H1 (cell line): Measurements from ENCODE around the gene THSD1. TPM values are rescaled to one million over a fixed set of nuclear protein-coding genes. Genes with fewer than 3 reads are reported as not detected.

Experiments
- CTCF ChIA-PET: fragments of 300-600 bp; sonication (Branson Sonifier 250); formaldehyde crosslinking; loops from one replicate; lab custom pipeline; 2021; ENCODE audit not compliant: partially characterized antibody; lab: Charles Lee
- POLR2A ChIA-PET: fragments of 300-600 bp; sonication (Branson Sonifier 250); formaldehyde crosslinking; loops from one replicate; lab custom pipeline; 2021; ENCODE audit warnings: inconsistent platforms; ENCODE audit not compliant: partially characterized antibody; lab: Charles Lee
- DNase-seq, 2 experiments: peaks; one replicate each; pipeline versions ENCODE4 v3.0.0 to v3.0.0-alpha.2; 2010 to 2022; ENCODE audit warnings: low spot score in 2 of 2, low read depth in 1 of 2, mixed read lengths in 1 of 2
- FAIRE-seq: peaks from 2 replicates; lab custom pipeline; 2011; peaks lifted over from hg19 to GRCh38; lab: Jason Lieb, UNC
- H2AFZ ChIP-seq: 2 replicates; pipeline ENCODE4 v1.8.1; 2012; ENCODE audit warnings: low read length, inconsistent platforms
- H2AK5ac ChIP-seq: 2 replicates; pipeline ENCODE4 v1.6.1; 2013; ENCODE audit warnings: low read depth, low read length
- H2BK120ac ChIP-seq: replicated peaks from 2 replicates; pipeline ENCODE3; 2013; ENCODE audit warnings: low read depth, low read length, inconsistent platforms
- H2BK12ac ChIP-seq: 2 replicates; pipeline ENCODE4 v1.6.1; 2013; ENCODE audit warnings: low read depth, low read length
- H2BK15ac ChIP-seq: 2 replicates; pipeline ENCODE4 v1.6.1; 2013; ENCODE audit warnings: low read length
- H2BK20ac ChIP-seq: 2 replicates; pipeline ENCODE4 v1.6.1; 2013; ENCODE audit warnings: low read length
- H2BK5ac ChIP-seq: 2 replicates; pipeline ENCODE4 v1.6.1; 2013; ENCODE audit warnings: low read depth, low read length
- H3K14ac ChIP-seq: 2 replicates; pipeline ENCODE4 v1.6.1; 2013; ENCODE audit warnings: inconsistent platforms; ENCODE audit not compliant: insufficient read length
- H3K18ac ChIP-seq: 2 replicates; pipeline ENCODE4 v1.6.1; 2013; ENCODE audit warnings: low read length; ENCODE audit errors: extremely low read depth
- H3K23ac ChIP-seq: 2 replicates; pipeline ENCODE4 v1.6.1; 2013; ENCODE audit warnings: inconsistent platforms; ENCODE audit not compliant: insufficient read length
- H3K23me2 ChIP-seq: 2 replicates; pipeline ENCODE4 v1.6.1; 2013; ENCODE audit warnings: low read depth, low read length
- H3K27ac ChIP-seq: 2 replicates; pipeline ENCODE4 v1.6.1; 2011; ENCODE audit warnings: low read depth, low read length, inconsistent platforms
- H3K27me3 ChIP-seq, 4 experiments: replicated peaks in 1 of 4; 1 replicate in 1 of 4; 2 replicates in 3 of 4; pipeline versions ENCODE4 v1.6.1 to v1.8.1; 2011 to 2013; ENCODE audit warnings: low read length in 3 of 4, mild to moderate bottlenecking in 3 of 4, inconsistent platforms in 2 of 4, mixed read lengths in 2 of 4, moderate library complexity in 1 of 4; ENCODE audit not compliant: control insufficient read depth in 3 of 4, insufficient read depth in 3 of 4; ENCODE audit errors: extremely low read depth in 1 of 4
- H3K36me3 ChIP-seq, 4 experiments: 2 replicates each; pipeline versions ENCODE4 v1.6.1 to v1.8.1; 2011 to 2013; ENCODE audit warnings: mild to moderate bottlenecking in 4 of 4, low read length in 3 of 4, moderate library complexity in 2 of 4, control low read depth in 1 of 4, inconsistent platforms in 1 of 4; ENCODE audit not compliant: insufficient read depth in 4 of 4, control insufficient read depth in 2 of 4
- H3K4ac ChIP-seq: replicated peaks from 2 replicates; pipeline ENCODE3; 2013; ENCODE audit warnings: low read length, low read depth, mixed read lengths, inconsistent platforms; ENCODE audit not compliant: insufficient read length
- H3K4me1 ChIP-seq, 4 experiments: replicated peaks in 1 of 4; 1 replicate in 1 of 4; 2 replicates in 3 of 4; pipeline versions ENCODE4 v1.6.1 to v1.8.1; 2011 to 2013; ENCODE audit warnings: low read length in 3 of 4, inconsistent platforms in 2 of 4, mixed read lengths in 1 of 4; ENCODE audit not compliant: insufficient read depth in 4 of 4, control insufficient read depth in 3 of 4
- H3K4me2 ChIP-seq, 2 experiments: 2 replicates each; pipeline versions ENCODE4 v1.6.1 to v1.8.1; 2011 to 2013; ENCODE audit warnings: low read depth in 2 of 2, low read length in 2 of 2, control low read depth in 1 of 2, inconsistent platforms in 1 of 2, mild to moderate bottlenecking in 1 of 2; ENCODE audit not compliant: insufficient read depth in 1 of 2
- H3K4me3 ChIP-seq, 4 experiments: fragments of 200-600, 300-600 bp in 1 of 4; sonication (generic), shearing (Covaris generic), sonication (Bioruptor Twin) in 1 of 4; 2 replicates each; pipeline versions ENCODE4 v1.5.1 to v1.8.1; 2011 to 2016; ENCODE audit warnings: low read length in 4 of 4, low read depth in 3 of 4, control low read depth in 2 of 4, inconsistent platforms in 2 of 4, mild to moderate bottlenecking in 2 of 4, mixed read lengths in 1 of 4, moderate library complexity in 1 of 4; ENCODE audit not compliant: insufficient read depth in 2 of 4; ENCODE audit errors: extremely low read depth in 1 of 4
- H3K56ac ChIP-seq: replicated peaks from 2 replicates; pipeline ENCODE3; 2013; ENCODE audit warnings: low read depth, mild to moderate bottlenecking, mixed read lengths, low read length, inconsistent platforms; ENCODE audit not compliant: insufficient read length
- H3K79me1 ChIP-seq: 2 replicates; pipeline ENCODE4 v1.6.1; 2013; ENCODE audit warnings: low read depth, low read length, control low read depth
- H3K79me2 ChIP-seq, 2 experiments: 2 replicates each; pipeline versions ENCODE4 v1.6.1 to v1.8.1; 2012 to 2013; ENCODE audit warnings: low read length in 2 of 2, mild to moderate bottlenecking in 2 of 2, inconsistent platforms in 1 of 2; ENCODE audit not compliant: insufficient read depth in 2 of 2, control insufficient read depth in 1 of 2
- H3K9ac ChIP-seq, 4 experiments: replicated peaks in 1 of 4; 1 replicate in 1 of 4; 2 replicates in 3 of 4; pipeline versions ENCODE4 v1.6.1 to v1.8.1; 2011 to 2013; ENCODE audit warnings: low read depth in 3 of 4, low read length in 3 of 4, control low read depth in 2 of 4, mild to moderate bottlenecking in 2 of 4, moderate library complexity in 2 of 4, inconsistent platforms in 1 of 4; ENCODE audit errors: extremely low read depth in 1 of 4
- H3K9me3 ChIP-seq, 2 experiments: 2 replicates each; pipeline versions ENCODE4 v1.6.1 to v1.8.1; 2012 to 2013; ENCODE audit warnings: mild to moderate bottlenecking in 2 of 2, moderate library complexity in 2 of 2, control low read depth in 1 of 2, inconsistent platforms in 1 of 2, low read depth in 1 of 2, low read length in 1 of 2, mixed read lengths in 1 of 2; ENCODE audit not compliant: insufficient read depth in 2 of 2
- H4K20me1 ChIP-seq, 2 experiments: replicated peaks in 1 of 2; 2 replicates each; pipeline versions ENCODE3 to v1.8.1; 2011 to 2013; ENCODE audit warnings: inconsistent platforms in 2 of 2, low read length in 2 of 2, mild to moderate bottlenecking in 1 of 2; ENCODE audit not compliant: insufficient read depth in 2 of 2, control insufficient read depth in 1 of 2
- H4K5ac ChIP-seq: 2 replicates; pipeline ENCODE4 v1.6.1; 2013; ENCODE audit warnings: low read length, low read depth, mixed read lengths, inconsistent platforms; ENCODE audit not compliant: insufficient read length
- H4K8ac ChIP-seq: 2 replicates; pipeline ENCODE4 v1.8.0; 2013; ENCODE audit warnings: mild to moderate bottlenecking, moderate library complexity, low read length, inconsistent platforms; ENCODE audit not compliant: insufficient read depth; ENCODE audit errors: extremely low read depth
- H4K91ac ChIP-seq: replicated peaks from 2 replicates; pipeline ENCODE3; 2013; ENCODE audit warnings: low read length, mixed read lengths, inconsistent platforms; ENCODE audit not compliant: insufficient read length
- ASH2L ChIP-seq: fragments of 200-600, 300-600 bp; sonication (generic); IDR thresholded peaks from one replicate; pipeline ENCODE4 v1.7.1; 2017; ENCODE audit warnings: low read length
- BRCA1 ChIP-seq: IDR thresholded peaks from 2 replicates; pipeline ENCODE4 v1.6.1; 2012; ENCODE audit warnings: low read depth, low read length, improper control_type of control experiment
- GABPA ChIP-seq: IDR thresholded peaks from 2 replicates; pipeline ENCODE4 v1.6.1; 2011; ENCODE audit warnings: mild to moderate bottlenecking, low read length, moderate library complexity, borderline replicate concordance; ENCODE audit not compliant: insufficient read depth
- KDM1A ChIP-seq: fragments of 200-600, 300-600 bp; sonication (generic); IDR thresholded peaks from 2 replicates; pipeline ENCODE4 v1.7.1; 2016; ENCODE audit warnings: mild to moderate bottlenecking, low read length, borderline replicate concordance
- MAFK ChIP-seq: IDR thresholded peaks from 2 replicates; pipeline ENCODE4 v1.6.1; 2012; ENCODE audit warnings: low read depth, mild to moderate bottlenecking, improper control_type of control experiment, low read length
- NANOG ChIP-seq: IDR thresholded peaks from 2 replicates; pipeline ENCODE4 v1.6.1; 2011; ENCODE audit warnings: low read length, low read depth, mild to moderate bottlenecking, inconsistent platforms; ENCODE audit not compliant: insufficient read depth, poor library complexity, severe bottlenecking
- POLR2A ChIP-seq, 2 experiments: IDR thresholded peaks; 1 replicate in 1 of 2; 2 replicates in 1 of 2; pipeline ENCODE4 v1.6.1; 2011; ENCODE audit warnings: low read depth in 2 of 2, low read length in 2 of 2, mild to moderate bottlenecking in 2 of 2; ENCODE audit errors: control extremely low read depth in 1 of 2
- SRF ChIP-seq: IDR thresholded peaks from 2 replicates; pipeline ENCODE4 v1.6.1; 2011; ENCODE audit warnings: mild to moderate bottlenecking, low read depth, low read length, moderate library complexity
- TBP ChIP-seq: IDR thresholded peaks from 2 replicates; pipeline ENCODE4 v1.6.1; 2011; ENCODE audit warnings: low read depth, low read length, improper control_type of control experiment
- YY1 ChIP-seq: IDR thresholded peaks from 2 replicates; pipeline ENCODE4 v1.6.1; 2011; ENCODE audit warnings: low read depth, mild to moderate bottlenecking, low read length
- WGBS, 2 experiments: shearing (Covaris generic) in 1 of 2; methylation state at CpG; one replicate each; pipeline versions ENCODE4 v1.1.6 to v1.1.7; 2013 to 2015; ENCODE audit warnings: low lambda C conversion rate in 2 of 2, mixed read lengths in 2 of 2, inconsistent platforms in 1 of 2, low coverage in 1 of 2, missing lambda C conversion rate in 1 of 2; ENCODE audit not compliant: insufficient replicate concordance in 2 of 2, insufficient coverage in 1 of 2, insufficient read length in 1 of 2; ENCODE audit errors: extremely low coverage in 1 of 2, missing lambda C conversion rate in 1 of 2; 5-methylcytosine and 5-hydroxymethylcytosine counted together
- polyA plus RNA-seq, 7 experiments: library from polyadenylated mRNA; depleted of rRNA in 3 of 7; stranded (reverse) in 5 of 7; unstranded in 2 of 7; fragments of >200 nt in 5 of 7; fragments of 200-250 nt in 2 of 7; gene quantifications; 1 replicate in 5 of 7; 2 replicates in 1 of 7; 4 replicates in 1 of 7; pipeline versions ENCODE4 v1.2.1 to v1.2.3, GENCODE V29; 2011 to 2013; ENCODE audit warnings: missing spikeins in 2 of 7, mixed read lengths in 2 of 7
- total RNA-seq: library from RNA; stranded (reverse); fragmentation: NEBNext Ultra II Directional; extraction: Animal tissue kit (Norgen Biotek cat#: 25700); gene quantifications from 2 replicates; pipeline ENCODE4 v1.2.1, GENCODE V29; 2021

Gene THSD1
- total and polyA plus RNA-seq, 2 of the 8 experiments (the other 6 are each of a cell fraction or from before 2014, with no cell fraction given), result 0.17 to 0.35 TPM

DNA sequence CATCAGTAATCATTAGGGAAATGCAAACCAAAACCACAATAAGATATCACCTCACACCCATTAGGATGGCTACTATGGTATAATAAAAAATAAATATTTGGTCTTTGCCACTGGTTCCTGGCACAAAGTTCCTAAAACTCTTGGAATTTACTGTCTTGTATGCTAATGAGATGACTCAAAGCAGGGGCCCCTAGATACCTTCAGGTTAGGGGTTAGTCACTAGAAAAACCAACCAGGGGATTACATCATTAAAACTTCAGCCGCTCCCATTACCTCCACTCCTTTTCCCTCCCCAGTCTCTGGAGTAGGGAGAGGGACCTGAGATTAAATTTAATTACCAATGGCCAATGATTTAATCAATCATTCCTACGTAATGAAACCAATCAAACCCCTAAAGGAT is 49.6 kb downstream of the THSD1 start:
- Histone ChIP-seq H3K9ac (no peak overlapping the region), H4K91ac (no peak overlapping the region), H3K9me3 (no peaks in the 10 kb centered on the region), H3K27ac (no peak overlapping the region), H2BK120ac (no peak overlapping the region), H4K8ac (no peak overlapping the region), H2BK5ac (no peak overlapping the region), H3K4me1 (no peaks in the 10 kb centered on the region), H2AK5ac (no peak overlapping the region), H3K18ac (no peak overlapping the region), H2BK15ac (no peak overlapping the region), H3K36me3 (no peaks in the 10 kb centered on the region), H2BK12ac (no peak overlapping the region), H2AFZ (no peak overlapping the region), H4K5ac (no peak overlapping the region), H3K79me1 (no peaks in the 10 kb centered on the region), H3K79me2 (no peaks in the 10 kb centered on the region), H3K4me3 (no peak overlapping the region), H2BK20ac (no peak overlapping the region), H3K4ac (no peak overlapping the region), H3K56ac (no peak overlapping the region), H4K20me1 (no peaks in the 10 kb centered on the region), H3K4me2 (no peak overlapping the region), H3K23me2 (no peaks in the 10 kb centered on the region), H3K23ac (no peak overlapping the region), H3K27me3 (no peaks in the 10 kb centered on the region), H3K14ac (no peak overlapping the region)
- ChIA-PET CTCF (interaction anchor here (0.7 to 0.8 kb wide), 2 partner anchors 8 to 94 kb away, joined by 3 read pairs; partner anchors contain the start of gene VPS36), POLR2A (interaction anchor here (0.6 kb wide), 1 partner anchor 18 kb away, joined by 3 read pairs; no protein-coding TSS in a partner anchor)
- FAIRE-seq, result no peak
- WGBS, 2 experiments, result 78% methylated on average over 2 of the region's 2 CpGs; no CpG with 5 or more reads in 1 of the 2 experiments
- TF ChIP-seq KDM1A (no peak), SRF (no peak), NANOG (no peak), ASH2L (no peak), POLR2A (IDR thresholded peaks at IDR 0.05; ENCODE audit: control extremely low read depth in 1 of 2, low read depth in 2 of 2, low read length in 2 of 2) (no peak), BRCA1 (no peak), TBP (no peak), MAFK (no peak), GABPA (no peak), YY1 (no peak)
- DNase-seq, result no peak
